IMR-90 (cell line): ENCODE results near the gene NTN4. TPM values are rescaled to one million over a fixed set of nuclear protein-coding genes. Genes with fewer than 3 reads are reported as not detected.

Experiments
- ATAC-seq: fragments of 200-7000 bp; cut with Tn5 transposase; 2 replicates; pipeline ENCODE4 v1.9.1; 2020; ENCODE audit warnings: low read depth, mild to moderate bottlenecking, moderate library complexity
- BruUV-seq: library from RNA; stranded (reverse); fragments of 400-500 nt; replicated peaks from 2 replicates; lab custom pipeline; 2021; lab: Mats Ljungman, UMichigan
- CTCF ChIA-PET: fragments of 300-600 bp; formaldehyde crosslinking; extraction: SDS; loops from one replicate; lab custom pipeline; 2021; ENCODE audit warnings: antibody characterized with exemption; lab: Yijun Ruan, JAX
- POLR2A ChIA-PET: fragments of 300-600 bp; sonication (Branson Sonifier 250); formaldehyde crosslinking; loops from one replicate; lab custom pipeline; 2022; ENCODE audit warnings: antibody characterized with exemption; ENCODE audit not compliant: unreplicated experiment; lab: Charles Lee
- DNase-seq: peaks from one replicate; pipeline ENCODE4 v3.0.0; 2013
- H2AFZ ChIP-seq: replicated peaks from 2 replicates; pipeline ENCODE3; 2013; ENCODE audit warnings: low read length, mild to moderate bottlenecking; ENCODE audit not compliant: poor library complexity
- H2AK5ac ChIP-seq: 2 replicates; pipeline ENCODE4 v1.6.1; 2013; ENCODE audit warnings: low read depth, low read length, inconsistent platforms
- H2AK9ac ChIP-seq: replicated peaks from 2 replicates; pipeline ENCODE3; 2013; ENCODE audit warnings: mild to moderate bottlenecking, low read depth, low read length, moderate library complexity; ENCODE audit not compliant: poor library complexity
- H2BK120ac ChIP-seq: 2 replicates; pipeline ENCODE4 v1.6.1; 2013; ENCODE audit warnings: low read depth, low read length, inconsistent platforms
- H2BK15ac ChIP-seq: 3 replicates; pipeline ENCODE4 v1.6.1; 2013; ENCODE audit warnings: low read depth, low read length, inconsistent platforms
- H2BK20ac ChIP-seq: 2 replicates; pipeline ENCODE4 v1.6.1; 2013; ENCODE audit warnings: low read depth, mild to moderate bottlenecking, inconsistent platforms, low read length, moderate library complexity
- H2BK5ac ChIP-seq: 2 replicates; pipeline ENCODE4 v1.6.1; 2013; ENCODE audit warnings: mild to moderate bottlenecking, low read depth, low read length, inconsistent platforms; ENCODE audit not compliant: poor library complexity, severe bottlenecking
- H3K14ac ChIP-seq: replicated peaks from 2 replicates; pipeline ENCODE4 v1.6.1; 2013; ENCODE audit warnings: low read depth, low read length, inconsistent platforms
- H3K18ac ChIP-seq: 2 replicates; pipeline ENCODE4 v1.6.1; 2013; ENCODE audit warnings: low read depth, low read length, control low read depth
- H3K23ac ChIP-seq: 2 replicates; pipeline ENCODE4 v1.6.1; 2013; ENCODE audit warnings: low read depth, low read length, inconsistent platforms
- H3K27ac ChIP-seq: 2 replicates; pipeline ENCODE4 v1.5.1; 2013; ENCODE audit warnings: mild to moderate bottlenecking, control low read depth, low read length; ENCODE audit not compliant: insufficient read depth
- H3K27me3 ChIP-seq: 2 replicates; pipeline ENCODE4 v1.6.1; 2013; ENCODE audit warnings: low read length; ENCODE audit not compliant: control insufficient read depth, insufficient read depth
- H3K36me3 ChIP-seq: 2 replicates; pipeline ENCODE4 v1.6.1; 2013; ENCODE audit warnings: low read length, mixed read lengths; ENCODE audit not compliant: control insufficient read depth, insufficient read depth
- H3K4ac ChIP-seq: 2 replicates; pipeline ENCODE4 v1.6.1; 2013; ENCODE audit warnings: low read depth, low read length, inconsistent platforms
- H3K4me1 ChIP-seq: 2 replicates; pipeline ENCODE4 v1.6.1; 2013; ENCODE audit warnings: low read length, mixed read lengths; ENCODE audit not compliant: control insufficient read depth, insufficient read depth
- H3K4me2 ChIP-seq: 2 replicates; pipeline ENCODE4 v1.6.1; 2013; ENCODE audit warnings: low read depth, mild to moderate bottlenecking, control low read depth, low read length, moderate library complexity
- H3K4me3 ChIP-seq: 2 replicates; pipeline ENCODE4 v1.5.1; 2013; ENCODE audit warnings: low read depth, mild to moderate bottlenecking, control low read depth, low read length, moderate library complexity; ENCODE audit not compliant: insufficient read depth
- H3K56ac ChIP-seq: 2 replicates; pipeline ENCODE4 v1.6.1; 2013; ENCODE audit warnings: low read length, inconsistent platforms; ENCODE audit not compliant: insufficient read depth; ENCODE audit errors: extremely low read depth
- H3K79me1 ChIP-seq, 2 experiments: 2 replicates each; pipeline ENCODE4 v1.6.1; 2013; ENCODE audit warnings: low read length in 2 of 2, inconsistent platforms in 1 of 2, low read depth in 1 of 2
- H3K9ac ChIP-seq: 2 replicates; pipeline ENCODE4 v1.6.1; 2013; ENCODE audit warnings: low read depth, low read length, control low read depth
- H3K9me1 ChIP-seq: 2 replicates; pipeline ENCODE4 v1.6.1; 2013; ENCODE audit warnings: low read length, inconsistent platforms; ENCODE audit not compliant: insufficient read depth
- H3K9me3 ChIP-seq: 2 replicates; pipeline ENCODE4 v1.6.1; 2013; ENCODE audit warnings: low read length; ENCODE audit not compliant: control insufficient read depth, insufficient read depth
- H4K20me1 ChIP-seq: 2 replicates; pipeline ENCODE4 v1.6.1; 2013; ENCODE audit warnings: low read length, inconsistent platforms; ENCODE audit not compliant: insufficient read depth
- H4K5ac ChIP-seq: 2 replicates; pipeline ENCODE4 v1.6.1; 2013; ENCODE audit warnings: mild to moderate bottlenecking, low read depth, low read length, control low read depth
- H4K8ac ChIP-seq, 2 experiments: 2 replicates each; pipeline ENCODE4 v1.6.1; 2013; ENCODE audit warnings: low read depth in 2 of 2, low read length in 2 of 2, control low read depth in 1 of 2, inconsistent platforms in 1 of 2
- H4K91ac ChIP-seq: 2 replicates; pipeline ENCODE4 v1.6.1; 2013; ENCODE audit warnings: low read depth, low read length, inconsistent platforms; ENCODE audit not compliant: insufficient read depth
- NFE2L2 ChIP-seq: fragments of 150-350 bp; IDR thresholded peaks from 2 replicates; pipeline ENCODE4 v1.6.1; 2016; ENCODE audit warnings: low read depth, mild to moderate bottlenecking, low read length
- RFX5 ChIP-seq: IDR thresholded peaks from 2 replicates; pipeline ENCODE4 v1.8.0; 2012; ENCODE audit warnings: low read depth, mild to moderate bottlenecking, low read length, moderate library complexity
- WGBS, 2 experiments: methylation state at CpG; one replicate each; pipeline versions ENCODE4 v1.1.5 to v1.1.7; 2013; ENCODE audit warnings: missing lambda C conversion rate in 2 of 2; ENCODE audit not compliant: insufficient read length in 1 of 2; ENCODE audit errors: extremely low coverage in 2 of 2; 5-methylcytosine and 5-hydroxymethylcytosine counted together
- dilution Hi-C: fragments of 300-500 bp; cut with HindIII; formaldehyde crosslinking; loops from one replicate; pipeline ENCODE4 v1.14.3; 2018; ENCODE audit warnings: low sequenced_read_pairs; ENCODE audit not compliant: unreplicated experiment
- in situ Hi-C: fragments of 300-500 bp; cut with MboI; formaldehyde crosslinking; loops from 3 replicates; pipeline ENCODE4 v1.14.3; 2019; ENCODE audit warnings: low sequenced_read_pairs, inconsistent platforms, mixed read lengths
- intact Hi-C: fragments of 100-400 bp; cut with micrococcal nuclease; formaldehyde crosslinking; loops from 2 replicates; pipeline ENCODE4 v1.10.0; 2022
- polyA plus RNA-seq, 3 experiments: library from polyadenylated mRNA; depleted of rRNA; stranded (reverse); fragments of >200 nt; gene quantifications; 2 replicates each; pipeline ENCODE4 v1.2.3, GENCODE V29; 2012; ENCODE audit warnings: low replicate concordance in 1 of 3
- total RNA-seq: library from RNA; depleted of rRNA; stranded (reverse); fragments of >200 nt; gene quantifications from 2 replicates; pipeline ENCODE4 v1.2.3, GENCODE V29; 2012

NTN4 gene
- total and polyA plus RNA-seq, 2 of the 4 experiments (the other 2 are of a cell fraction) = 54.6 to 56.6 TPM

GRCh38 chr12:95671265-95671664 is 119.3 kb downstream of the NTN4 start:
- Histone ChIP-seq H3K4ac (no peak overlapping the region), H3K4me3 (no peak overlapping the region), H3K27ac (no peak overlapping the region), H3K27me3 (no peaks in the 10 kb centered on the region), H3K36me3 (peaks cover 23% of the 10 kb centered on the region), H4K20me1 (no peaks in the 10 kb centered on the region), H3K9me3 (no peaks in the 10 kb centered on the region), H3K79me1 (no peaks in the 10 kb centered on the region), H4K8ac (no peak overlapping the region), H3K4me1 (peaks cover 2% of the 10 kb centered on the region; the same call in 1 of the 2 replicates), H2BK15ac (no peak overlapping the region), H3K23ac (no peak overlapping the region), H2AK9ac (no peak overlapping the region), H4K91ac (no peak overlapping the region), H2BK5ac (no peak overlapping the region), H2BK20ac (no peak overlapping the region), H3K4me2 (no peak overlapping the region), H3K18ac (no peak overlapping the region), H3K9ac (no peak overlapping the region), H3K14ac (no peak overlapping the region), H2AFZ (no peak overlapping the region), H2AK5ac (no peak overlapping the region), H3K9me1 (peaks cover 7% of the 10 kb centered on the region; the same call in 1 of the 2 replicates), H4K5ac (no peak overlapping the region), H2BK120ac (no peak overlapping the region), H3K56ac (no peak overlapping the region)
- DNase-seq (no peak), ATAC-seq (no peak)
- in situ Hi-C loops (no loop called here), dilution Hi-C loops (no loop called here), intact Hi-C loops (no loop called here)
- ChIA-PET POLR2A (no interaction called here), CTCF (no interaction called here)
- BruUV-seq = no TSS peak
- no CpG with 5 or more reads among the region's 6 CpGs for WGBS, 2 experiments
- TF ChIP-seq NFE2L2 (no peak), RFX5 (no peak)
